Measurements from ENCODE around the gene PHF8.

The PHF8 gene

GRCh38 chrX:53895270-53895669 is 149.0 kb downstream of the PHF8 start:
- no peak for TF ChIP-seq CTCF (conservative IDR thresholded peaks at IDR 0.05; ENCODE audit: control insufficient read depth, insufficient read depth, low read depth, low read length)
- H3K4me3 ChIP-seq (ENCODE audit: control insufficient read depth, low read depth, low read length), result no peak overlapping the region
- DNase-seq (ENCODE audit: low read depth), result no peak

Measured in fibroblast of mammary gland (primary cell).